Activated CD4-positive, alpha-beta T cell treated with anti-CD3 and anti-CD28 coated beads, Interleukin-2, amount 50 U/mL, for 1 hour (primary cell): Measurements from ENCODE around the gene RCAN2.

Source experiments
- DNase-seq: peaks from one replicate; pipeline ENCODE4 v3.0.0-alpha.2; 2020

The RCAN2 gene

GRCh38 chr6:46288835-46289234, 202.4 kb downstream of the RCAN2 start:
- no peak for DNase-seq

- no peak for DNase-seq
Measured at GRCh38 chr6:46287681-46288080, 203.6 kb downstream of the RCAN2 start.

GRCh38 chr6:46287043-46287442, 204.2 kb downstream of the RCAN2 start:
- DNase-seq, result no peak

- no peak for DNase-seq
Measured at GRCh38 chr6:46284475-46284874, 206.8 kb downstream of the RCAN2 start.

DNA sequence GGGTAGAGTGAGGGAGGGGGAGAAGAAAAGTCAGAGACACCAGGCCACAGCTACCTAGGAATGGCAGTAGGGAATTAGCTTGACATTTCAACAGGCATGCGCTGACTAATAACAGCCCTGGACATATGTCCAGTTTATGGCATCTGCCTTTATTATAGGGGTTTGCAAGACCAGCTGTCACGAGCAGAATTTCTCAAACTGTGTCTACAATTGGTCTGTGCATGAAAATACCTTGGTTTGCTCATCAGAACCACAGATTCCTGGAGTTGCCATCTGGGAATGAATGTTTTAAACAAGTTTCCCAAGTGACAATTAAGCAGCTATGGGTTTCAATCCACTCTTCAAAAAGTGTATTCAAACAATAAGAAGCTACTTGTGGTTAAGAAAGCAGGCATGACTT, 210.1 kb downstream of the RCAN2 start:
- no peak for DNase-seq

- DNase-seq, result no peak
Measured at GRCh38 chr6:46279874-46280273, 211.4 kb downstream of the RCAN2 start.

GRCh38 chr6:46276576-46277142, 214.6 kb downstream of the RCAN2 start:
- DNase-seq, result no peak

- DNase-seq, result no peak
Measured at GRCh38 chr6:46274502-46274901, 216.7 kb downstream of the RCAN2 start.

GRCh38 chr6:46273911-46274310, 217.3 kb downstream of the RCAN2 start:
- DNase-seq, result no peak

DNA sequence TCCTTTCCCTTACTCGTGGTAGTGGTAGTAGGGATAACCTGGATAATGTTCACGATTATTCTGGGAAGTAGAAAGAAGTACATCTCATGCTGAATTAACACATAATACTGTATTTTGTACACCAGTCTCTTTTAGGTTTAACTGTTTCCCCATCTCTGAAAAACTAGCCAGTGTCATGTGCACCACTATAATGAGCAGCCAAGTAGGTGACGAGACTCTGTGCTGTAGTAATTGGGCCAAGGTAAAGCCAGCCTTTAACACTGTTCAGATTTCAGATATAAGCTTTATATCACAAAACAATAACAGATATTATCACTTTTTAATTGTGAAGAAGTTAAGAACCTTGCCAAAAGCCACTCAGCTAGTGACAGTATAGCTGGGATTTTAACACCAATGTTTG, 219.5 kb downstream of the RCAN2 start:
- no peak for DNase-seq

- no peak for DNase-seq
Measured at GRCh38 chr6:46271107-46271506, 220.1 kb downstream of the RCAN2 start.

- DNase-seq, result no peak
Measured at GRCh38 chr6:46270336-46270735, 220.9 kb downstream of the RCAN2 start.

DNA sequence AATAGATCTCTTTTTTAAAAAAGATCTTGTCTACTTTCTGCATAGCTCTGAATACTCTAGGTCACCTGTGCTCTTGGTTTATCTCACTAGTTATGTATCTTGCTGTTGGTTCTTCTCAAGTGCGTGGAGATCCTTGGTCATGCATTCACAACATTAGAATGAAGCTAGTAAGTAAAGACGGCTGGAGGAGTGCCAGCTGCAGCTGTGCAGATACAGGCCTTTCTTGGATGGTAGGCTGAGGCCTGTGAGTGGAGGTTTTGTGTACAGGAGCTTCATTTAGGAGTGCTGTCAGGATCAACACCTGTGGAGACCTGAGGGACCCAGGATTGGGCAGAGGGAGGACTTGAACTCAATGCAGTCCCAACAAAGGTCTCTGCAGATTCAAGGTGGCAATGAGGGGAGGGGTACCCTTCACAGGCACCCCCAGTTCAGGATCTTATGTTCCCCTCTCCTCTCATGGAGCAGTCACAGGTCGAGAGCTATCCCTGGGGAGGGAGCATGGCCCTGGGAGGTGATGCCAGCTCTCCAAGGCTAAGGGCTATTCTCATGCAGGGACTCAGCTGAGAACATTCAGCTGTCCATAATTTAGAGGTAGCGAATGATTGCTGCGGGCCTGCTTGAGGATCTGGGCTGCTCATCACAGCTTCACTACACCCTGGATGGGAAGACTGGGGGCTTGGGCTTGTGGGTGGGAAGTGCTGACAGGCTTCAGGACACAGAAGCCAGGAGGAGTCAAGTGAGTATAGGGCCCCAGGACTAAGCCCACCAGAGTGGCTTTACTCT, 221.6 kb downstream of the RCAN2 start:
- no peak for DNase-seq

GRCh38 chr6:46267515-46267914, 223.7 kb downstream of the RCAN2 start:
- no peak for DNase-seq

GRCh38 chr6:46265373-46265772, 225.9 kb downstream of the RCAN2 start:
- no peak for DNase-seq

DNA sequence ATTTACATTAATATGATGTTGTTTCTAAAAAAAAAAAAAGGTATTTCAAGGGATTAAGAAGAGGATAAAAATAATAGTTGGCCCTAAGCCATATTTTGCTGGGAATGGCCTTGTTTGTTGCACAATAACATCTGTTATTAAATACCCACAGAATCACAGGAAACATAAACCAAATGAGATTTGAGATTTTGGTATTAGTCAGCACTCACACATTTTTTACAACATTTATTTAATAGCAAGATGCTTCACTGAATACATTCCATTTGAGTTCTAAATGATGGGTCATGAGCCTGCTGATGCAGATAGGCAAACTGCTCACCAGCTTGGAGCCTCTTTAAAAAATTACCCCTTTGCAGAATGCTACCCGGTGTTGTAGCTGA, 227.6 kb downstream of the RCAN2 start:
- DNase-seq, result no peak

DNA sequence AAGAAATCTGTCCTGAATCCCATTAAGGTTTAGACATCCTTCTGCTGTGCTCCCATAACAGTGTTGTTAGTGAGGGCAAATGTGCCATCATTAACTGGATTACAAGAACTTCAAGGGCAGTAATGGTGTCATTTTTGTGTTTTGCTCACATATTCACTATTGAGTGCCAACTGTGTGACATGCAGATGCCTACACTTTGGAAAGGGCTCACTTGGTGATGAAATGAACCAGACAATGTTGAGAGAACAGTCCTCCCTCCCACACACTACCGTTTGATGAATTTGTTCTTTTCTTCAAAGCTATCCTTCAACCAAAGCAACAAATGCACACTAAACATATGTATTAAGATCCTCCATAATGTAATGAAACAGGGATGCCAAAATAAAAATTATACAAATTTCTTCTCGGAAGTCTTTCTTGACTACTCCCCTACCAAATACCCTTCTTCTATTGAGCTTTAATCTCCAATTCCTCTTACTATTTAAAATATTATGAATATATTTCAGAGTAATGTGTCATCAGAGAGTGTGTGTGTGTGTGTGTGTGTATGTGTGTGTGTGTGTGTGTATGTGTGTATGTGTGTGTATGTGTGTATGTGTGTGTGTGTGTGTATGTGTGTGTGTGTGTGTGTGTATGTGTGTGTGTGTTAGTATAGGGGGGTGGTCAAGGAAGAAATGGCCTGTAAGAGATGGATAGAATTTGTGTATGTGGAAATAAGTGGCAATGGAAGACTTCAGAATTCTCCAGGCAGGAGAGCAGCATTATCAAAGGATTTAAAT, 228.1 kb downstream of the RCAN2 start:
- DNase-seq, result no peak

GRCh38 chr6:46258249-46258648, 233.0 kb downstream of the RCAN2 start:
- DNase-seq, result no peak

DNA sequence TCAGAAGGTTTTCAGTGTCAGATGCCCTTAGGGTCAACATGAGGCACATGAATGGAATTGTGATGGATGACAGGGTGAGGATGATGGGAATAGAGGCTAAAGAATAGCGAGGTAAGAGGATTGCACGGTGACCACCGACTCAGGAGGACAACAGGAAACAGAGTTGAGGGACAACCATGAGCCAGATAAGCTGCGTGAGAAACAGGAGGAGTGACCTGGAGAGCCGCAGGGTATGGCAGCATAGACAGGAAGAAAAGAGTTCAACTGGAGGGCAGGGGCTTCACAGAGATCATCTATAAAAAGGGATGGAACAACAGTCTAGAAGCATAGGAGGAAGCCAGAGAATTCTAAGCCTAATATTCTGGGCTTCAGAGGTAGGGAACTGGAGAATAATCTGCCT, 235.7 kb downstream of the RCAN2 start:
- no peak for DNase-seq

- DNase-seq, result no peak
Measured at GRCh38 chr6:46254946-46255345, 236.3 kb downstream of the RCAN2 start.

DNA sequence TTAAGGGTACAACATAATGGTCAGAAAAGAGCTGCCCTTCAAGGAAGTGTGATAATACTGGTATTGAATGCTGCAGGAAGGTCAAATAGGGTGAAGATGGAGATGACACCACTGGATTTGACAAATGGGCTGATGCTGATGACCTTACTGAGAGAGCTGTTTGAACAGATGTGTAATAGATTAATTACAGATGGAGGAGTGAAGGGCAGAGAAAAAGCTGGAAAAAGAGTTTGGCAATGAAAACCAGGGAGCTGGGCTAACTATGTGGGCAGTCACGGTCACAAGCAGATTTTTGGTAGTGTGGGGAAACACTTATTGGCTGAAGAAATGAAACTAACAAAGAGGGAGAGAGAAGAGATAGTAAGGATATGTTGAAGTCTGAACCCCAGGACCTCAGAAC, 236.9 kb downstream of the RCAN2 start:
- no peak for DNase-seq

GRCh38 chr6:46251583-46252339, 239.5 kb downstream of the RCAN2 start:
- DNase-seq, result no peak

GRCh38 chr6:46248143-46248542, 243.1 kb downstream of the RCAN2 start:
- DNase-seq, result no peak
